ENCODE results near the gene LLPH.

Gene LLPH

GRCh38 chr12:66141299-66141698 lies 10.7 kb upstream of the LLPH start:
- no peak for DNase-seq

GRCh38 chr12:66140731-66141130 lies 10.2 kb upstream of the LLPH start:
- no peak for DNase-seq

- no peak for DNase-seq
These were observed 8.8 kb upstream of the LLPH start for GRCh38 chr12:66139328-66139727.

GRCh38 chr12:66137937-66138336 lies 7.4 kb upstream of the LLPH start:
- DNase-seq, result no peak

- DNase-seq, result no peak
These were observed 1.9 kb upstream of the LLPH start for GRCh38 chr12:66132408-66132807.

GRCh38 chr12:66131067-66131688 lies 628 bp upstream of the LLPH start:
- no peak for DNase-seq

- no peak for DNase-seq
These were observed 650 bp downstream of the LLPH start for GRCh38 chr12:66129934-66130266.

GRCh38 chr12:66127650-66128049 lies 2.9 kb downstream of the LLPH start:
- DNase-seq, result no peak

- DNase-seq, result no peak
These were observed 10.1 kb downstream of the LLPH start for GRCh38 chr12:66120477-66120876.

GRCh38 chr12:66119870-66120241 lies 10.7 kb downstream of the LLPH start:
- no peak for DNase-seq

- DNase-seq, result no peak
These were observed 11.2 kb downstream of the LLPH start for GRCh38 chr12:66119229-66119869.

GRCh38 chr12:66118240-66118891 lies 12.2 kb downstream of the LLPH start:
- no peak for DNase-seq

GRCh38 chr12:66117242-66117641 lies 13.3 kb downstream of the LLPH start:
- no peak for DNase-seq

- DNase-seq, result no peak
These were observed 15.4 kb downstream of the LLPH start for GRCh38 chr12:66115071-66115600.

GRCh38 chr12:66113471-66113870 lies 17.1 kb downstream of the LLPH start:
- no peak for DNase-seq

- no peak for DNase-seq
These were observed 18.9 kb downstream of the LLPH start for GRCh38 chr12:66111605-66112004.

GRCh38 chr12:66109056-66109455 lies 21.5 kb downstream of the LLPH start:
- no peak for DNase-seq

- DNase-seq, result no peak
These were observed 22.2 kb downstream of the LLPH start for GRCh38 chr12:66108386-66108785.

- DNase-seq, result peak; percentile 67
These were observed 23.1 kb downstream of the LLPH start for GRCh38 chr12:66107451-66107915.

- no peak for DNase-seq
These were observed 27.3 kb downstream of the LLPH start for GRCh38 chr12:66103016-66103913.

- DNase-seq, result no peak
These were observed 37.8 kb downstream of the LLPH start for GRCh38 chr12:66092559-66093269.

- no peak for DNase-seq
These were observed 40.4 kb downstream of the LLPH start for GRCh38 chr12:66090157-66090556.

Measured in stimulated activated CD4-positive, alpha-beta T cell treated with anti-CD3 and anti-CD28 coated beads, Interleukin-4, amount 100 ng/mL, for 24 hours (primary cell).